ENCODE results near the gene GIMAP5. TPM values are rescaled to one million over a fixed set of nuclear protein-coding genes. Genes with fewer than 3 reads are reported as not detected.

GIMAP5 gene
- total RNA-seq, result 10 to 100 TPM; 44.1 to 52.2 (median 50.2) TPM

GRCh38 chr7:150737265-150738055 is at the start of gene GIMAP5:
Gene GIMAP5, plus strand, starts transcription at chr7:150737418. Its CDS starts 3,467 bp downstream, at chr7:150740885.
- no peaks in the 10 kb centered on the region for H3K27me3 Mint-ChIP-seq (ENCODE audit: low read depth)
- peak; percentile 64 to 70 for ATAC-seq

GRCh38 chr7:150688630-150689029 is 48.6 kb upstream of the GIMAP5 start:
- H3K36me3 Mint-ChIP-seq (ENCODE audit: insufficient read depth), result peaks cover 54% of the 10 kb centered on the region
- peaks cover 54% of the 10 kb centered on the region for H3K4me1 Mint-ChIP-seq (ENCODE audit: low read depth)
- ATAC-seq, result no peak
- H3K9me3 Mint-ChIP-seq, result peaks cover 36% of the 10 kb centered on the region
- H3K4me3 Mint-ChIP-seq, result peak overlapping the region; percentile 91
- no peak for DNase-seq
- H3K27me3 Mint-ChIP-seq (ENCODE audit: low read depth), result no peaks in the 10 kb centered on the region

More at GRCh38 chr7:150737265-150738055, at the start of gene GIMAP5:
- Mint-ChIP-seq H3K9me3 (peaks cover 3% of the 10 kb centered on the region), H3K4me3 (peak within 1 kb of the TSS; percentile 90), H3K4me1 (ENCODE audit: low read depth) (peaks cover 85% of the 10 kb centered on the region), H3K36me3 (ENCODE audit: insufficient read depth) (peaks cover 30% of the 10 kb centered on the region)
- peak; percentile 53 for DNase-seq

- Mint-ChIP-seq H3K27me3 (ENCODE audit: low read depth) (no peaks in the 10 kb centered on the region), H3K4me1 (ENCODE audit: low read depth) (peaks cover 2% of the 10 kb centered on the region), H3K4me3 (no peak overlapping the region), H3K9me3 (peaks cover 67% of the 10 kb centered on the region), H3K36me3 (ENCODE audit: insufficient read depth) (peaks cover 34% of the 10 kb centered on the region)
- ATAC-seq (no peak), DNase-seq (no peak)
These were observed 41.6 kb upstream of the GIMAP5 start for GRCh38 chr7:150695654-150696053.

DNA sequence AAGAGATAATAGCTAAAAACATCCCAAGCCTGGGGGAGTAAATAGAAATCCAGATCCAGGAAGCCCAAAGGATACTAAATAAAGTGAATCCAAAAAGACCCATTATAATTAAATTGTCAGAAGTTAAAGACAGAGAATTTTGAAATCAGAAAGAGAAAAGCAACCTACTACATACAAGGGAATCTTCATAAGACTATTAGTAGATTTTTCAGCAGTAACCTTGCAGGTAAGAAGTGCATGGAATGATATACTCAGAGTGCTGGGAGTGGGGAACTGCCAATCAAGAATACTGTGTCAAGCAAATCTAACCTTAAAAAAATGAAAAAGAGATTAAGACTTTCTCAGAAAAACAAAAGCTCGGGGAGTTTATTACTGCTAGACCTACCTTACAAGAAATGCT is 34.0 kb upstream of the GIMAP5 start:
- H3K9me3 Mint-ChIP-seq, result peaks cover 75% of the 10 kb centered on the region

DNA sequence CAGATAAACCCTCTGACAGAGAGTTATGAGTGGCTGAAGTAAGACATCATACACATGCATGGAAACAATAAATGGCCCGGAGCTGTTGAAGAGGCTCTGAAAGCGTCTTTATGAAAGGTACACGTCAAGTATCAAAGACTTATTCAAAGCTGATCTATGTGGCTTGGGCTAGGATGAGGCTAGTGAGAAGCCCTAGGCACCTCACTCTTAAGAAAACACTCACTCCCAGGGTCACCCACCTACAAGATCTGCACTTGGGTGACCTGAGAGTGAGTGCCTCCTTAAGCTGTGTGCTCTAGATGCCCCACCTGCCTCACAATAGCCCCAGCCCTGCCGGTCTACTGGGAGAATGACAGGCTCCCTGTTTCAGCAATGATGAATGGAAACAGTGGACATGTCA is 21.9 kb upstream of the GIMAP5 start:
- no peak for DNase-seq
- Mint-ChIP-seq H3K4me3 (peak overlapping the region; percentile 97), H3K36me3 (ENCODE audit: insufficient read depth) (peaks cover 21% of the 10 kb centered on the region), H3K27me3 (ENCODE audit: low read depth) (no peaks in the 10 kb centered on the region), H3K4me1 (ENCODE audit: low read depth) (peaks cover 64% of the 10 kb centered on the region), H3K9me3 (peaks cover 10% of the 10 kb centered on the region)
- peak; percentile 42 to 47 for ATAC-seq

More for the DNA sequence above, 34.0 kb upstream of the GIMAP5 start:
- Mint-ChIP-seq H3K36me3 (ENCODE audit: insufficient read depth) (peaks cover 36% of the 10 kb centered on the region), H3K27me3 (ENCODE audit: low read depth) (no peaks in the 10 kb centered on the region), H3K4me1 (ENCODE audit: low read depth) (peaks cover 6% of the 10 kb centered on the region), H3K4me3 (no peak overlapping the region)
- DNase-seq, result no peak
- ATAC-seq, result no peak

GRCh38 chr7:150715738-150716137 is 21.5 kb upstream of the GIMAP5 start:
- Mint-ChIP-seq H3K27me3 (ENCODE audit: low read depth) (no peaks in the 10 kb centered on the region), H3K9me3 (peaks cover 10% of the 10 kb centered on the region), H3K36me3 (ENCODE audit: insufficient read depth) (peaks cover 24% of the 10 kb centered on the region), H3K4me1 (ENCODE audit: low read depth) (peaks cover 66% of the 10 kb centered on the region), H3K4me3 (peak overlapping the region; percentile 97)
- no peak for DNase-seq
- peak; percentile 5 to 18 for ATAC-seq

DNA sequence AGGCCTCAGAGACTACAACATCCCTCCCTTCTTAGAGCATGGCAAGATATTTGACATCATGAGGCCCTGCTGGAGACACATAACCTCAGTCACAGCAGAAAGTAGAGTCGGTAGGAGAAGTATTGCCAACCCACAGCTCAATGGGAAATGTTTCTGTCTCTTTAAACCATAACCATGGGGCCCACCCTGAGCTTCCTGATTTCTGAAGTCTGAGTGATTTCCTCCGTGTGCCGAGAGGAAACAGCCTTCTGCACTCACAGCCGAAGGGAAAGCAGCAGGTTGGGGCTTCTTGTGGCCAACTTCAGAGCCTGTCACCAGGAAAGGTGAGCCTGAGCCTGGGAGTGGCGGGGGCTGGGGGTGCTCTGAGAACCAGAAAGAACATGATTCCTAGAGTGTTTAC is 20.9 kb upstream of the GIMAP5 start, which contains the start of gene GIMAP1:
GIMAP1 (plus strand) TSS at position 246 of the 400 bp plus-strand sequence. CDS start 2,435 bp downstream, outside the sequence.
- DNase-seq (peak; percentile 57), ATAC-seq (peak; percentile 78 to 82)
- peaks cover 72% of the 10 kb centered on the region for H3K4me1 Mint-ChIP-seq (ENCODE audit: low read depth)
- H3K27me3 Mint-ChIP-seq (ENCODE audit: low read depth), result no peaks in the 10 kb centered on the region
- peaks cover 12% of the 10 kb centered on the region for H3K9me3 Mint-ChIP-seq
- H3K4me3 Mint-ChIP-seq, result peak within 1 kb of the TSS; percentile 97
- H3K36me3 Mint-ChIP-seq (ENCODE audit: insufficient read depth), result peaks cover 30% of the 10 kb centered on the region

GRCh38 chr7:150716939-150717338 is 20.3 kb upstream of the GIMAP5 start:
- Mint-ChIP-seq H3K9me3 (peaks cover 12% of the 10 kb centered on the region), H3K4me1 (ENCODE audit: low read depth) (peaks cover 76% of the 10 kb centered on the region), H3K27me3 (ENCODE audit: low read depth) (no peaks in the 10 kb centered on the region), H3K36me3 (ENCODE audit: insufficient read depth) (peaks cover 35% of the 10 kb centered on the region), H3K4me3 (peak overlapping the region; percentile 97)
- ATAC-seq, result no peak
- no peak for DNase-seq

DNA sequence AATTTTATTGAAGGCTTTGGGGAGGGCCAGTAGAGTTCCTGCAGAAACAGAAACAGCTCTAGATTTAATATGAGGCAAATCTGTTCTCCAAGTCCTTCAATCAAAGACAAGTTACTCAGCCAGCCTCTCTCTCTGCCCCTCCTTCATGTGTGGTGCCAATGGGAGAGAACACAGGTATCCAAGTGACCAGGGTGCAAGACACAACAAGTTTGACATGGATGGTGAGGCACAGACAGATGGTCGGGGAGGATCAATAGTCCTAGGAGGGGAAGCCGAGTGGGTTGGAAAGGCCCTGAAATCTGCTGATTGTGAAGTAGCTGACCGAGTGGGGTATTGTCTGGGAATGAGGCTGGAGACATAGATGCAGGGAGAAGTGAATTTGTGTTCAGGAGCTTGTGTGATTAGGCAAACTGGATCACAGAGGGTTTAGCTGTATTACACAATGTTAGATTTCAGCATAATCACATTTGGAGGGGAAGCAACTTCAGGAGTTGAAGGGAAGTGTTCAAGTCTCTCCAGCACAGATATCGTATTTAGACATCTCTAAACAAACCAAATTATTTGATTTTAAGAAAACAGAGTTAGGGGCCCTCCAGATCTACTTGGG is 19.3 kb upstream of the GIMAP5 start:
- Mint-ChIP-seq H3K4me1 (ENCODE audit: low read depth) (peaks cover 84% of the 10 kb centered on the region), H3K27me3 (ENCODE audit: low read depth) (no peaks in the 10 kb centered on the region), H3K36me3 (ENCODE audit: insufficient read depth) (peaks cover 41% of the 10 kb centered on the region), H3K9me3 (peaks cover 6% of the 10 kb centered on the region), H3K4me3 (peak overlapping the region; percentile 97)
- no peak for ATAC-seq
- no peak for DNase-seq

DNA sequence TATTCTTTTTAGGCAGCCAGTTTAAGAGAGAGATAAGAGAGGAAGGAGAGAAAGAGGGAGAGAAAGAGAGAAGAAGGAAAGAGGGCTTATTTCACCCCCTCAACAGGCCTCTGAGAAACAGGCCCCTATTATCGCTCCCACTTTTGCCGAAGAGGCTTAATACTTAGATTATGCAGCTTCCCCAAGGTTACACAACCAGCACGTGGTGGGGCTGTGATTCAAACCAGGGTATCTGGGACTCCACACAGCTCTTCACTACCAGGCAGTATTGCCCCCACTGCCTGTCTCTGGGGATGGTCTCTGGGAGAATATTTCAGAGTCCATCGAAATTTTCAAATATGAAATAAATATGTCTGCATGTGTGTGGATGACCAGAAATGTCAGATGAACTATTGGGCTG is 17.8 kb upstream of the GIMAP5 start:
- ATAC-seq, result no peak
- peaks cover 90% of the 10 kb centered on the region for H3K4me1 Mint-ChIP-seq (ENCODE audit: low read depth)
- H3K36me3 Mint-ChIP-seq (ENCODE audit: insufficient read depth), result peaks cover 57% of the 10 kb centered on the region
- H3K27me3 Mint-ChIP-seq (ENCODE audit: low read depth), result no peaks in the 10 kb centered on the region
- peaks cover 14% of the 10 kb centered on the region for H3K9me3 Mint-ChIP-seq
- no peak for DNase-seq
- H3K4me3 Mint-ChIP-seq, result peak overlapping the region; percentile 97

- Mint-ChIP-seq H3K4me1 (ENCODE audit: low read depth) (peaks cover 84% of the 10 kb centered on the region), H3K4me3 (no peak overlapping the region), H3K9me3 (peaks cover 14% of the 10 kb centered on the region), H3K36me3 (ENCODE audit: insufficient read depth) (peaks cover 60% of the 10 kb centered on the region), H3K27me3 (ENCODE audit: low read depth) (no peaks in the 10 kb centered on the region)
- DNase-seq (no peak), ATAC-seq (no peak)
These were observed 17.0 kb upstream of the GIMAP5 start for GRCh38 chr7:150719960-150720891.

GRCh38 chr7:150721970-150722373 is 15.2 kb upstream of the GIMAP5 start:
- Mint-ChIP-seq H3K4me3 (no peak overlapping the region), H3K27me3 (ENCODE audit: low read depth) (no peaks in the 10 kb centered on the region), H3K36me3 (ENCODE audit: insufficient read depth) (peaks cover 71% of the 10 kb centered on the region), H3K9me3 (peaks cover 22% of the 10 kb centered on the region), H3K4me1 (ENCODE audit: low read depth) (peaks cover 69% of the 10 kb centered on the region)
- ATAC-seq (no peak), DNase-seq (no peak)

- H3K27me3 Mint-ChIP-seq (ENCODE audit: low read depth), result no peaks in the 10 kb centered on the region
- no peak overlapping the region for H3K4me3 Mint-ChIP-seq
- H3K9me3 Mint-ChIP-seq, result peaks cover 27% of the 10 kb centered on the region
- H3K36me3 Mint-ChIP-seq (ENCODE audit: insufficient read depth), result peaks cover 74% of the 10 kb centered on the region
- DNase-seq (no peak), ATAC-seq (no peak)
- peaks cover 66% of the 10 kb centered on the region for H3K4me1 Mint-ChIP-seq (ENCODE audit: low read depth)
These were observed 14.7 kb upstream of the GIMAP5 start for GRCh38 chr7:150722431-150722931.

- Mint-ChIP-seq H3K4me1 (ENCODE audit: low read depth) (peaks cover 56% of the 10 kb centered on the region), H3K27me3 (ENCODE audit: low read depth) (no peaks in the 10 kb centered on the region), H3K36me3 (ENCODE audit: insufficient read depth) (peaks cover 78% of the 10 kb centered on the region), H3K9me3 (peaks cover 37% of the 10 kb centered on the region), H3K4me3 (no peak overlapping the region)
- no peak for DNase-seq
- ATAC-seq, result no peak
These were observed 13.8 kb upstream of the GIMAP5 start for GRCh38 chr7:150723467-150723866.
